Keratinocyte (primary cell): ENCODE results near the gene CBARP. TPM values are rescaled to one million over a fixed set of nuclear protein-coding genes. Genes with fewer than 3 reads are reported as not detected.

Experiments
- DNase-seq: peaks from one replicate; pipeline ENCODE4 v3.0.0-alpha.2; 2011; ENCODE audit warnings: low read depth, missing footprints, low spot score
- FAIRE-seq: peaks from 2 replicates; lab custom pipeline; 2011; peaks lifted over from hg19 to GRCh38; lab: Jason Lieb, UNC
- H2AFZ ChIP-seq: 2 replicates; pipeline ENCODE4 v1.6.0; 2012; ENCODE audit warnings: low read length, control low read depth, inconsistent platforms; ENCODE audit not compliant: control insufficient read depth
- H3K27ac ChIP-seq: 2 replicates; pipeline ENCODE4 v1.5.1; 2011; ENCODE audit warnings: low read length; ENCODE audit not compliant: control insufficient read depth, insufficient read depth
- H3K27me3 ChIP-seq: 3 replicates; pipeline ENCODE4 v1.6.0; 2011; ENCODE audit warnings: low read length; ENCODE audit not compliant: control insufficient read depth, insufficient read depth; ENCODE audit errors: extremely low read depth
- H3K36me3 ChIP-seq, 2 experiments: 2 replicates in 1 of 2; 3 replicates in 1 of 2; pipeline ENCODE4 v1.5.1; 2011; ENCODE audit warnings: low read length in 2 of 2, mild to moderate bottlenecking in 1 of 2; ENCODE audit not compliant: control insufficient read depth in 2 of 2, insufficient read depth in 2 of 2; ENCODE audit errors: extremely low read depth in 1 of 2
- H3K4me1 ChIP-seq: 3 replicates; pipeline ENCODE4 v1.5.1; 2011; ENCODE audit warnings: low read length; ENCODE audit not compliant: control insufficient read depth, insufficient read depth; ENCODE audit errors: extremely low read depth
- H3K4me2 ChIP-seq: 3 replicates; pipeline ENCODE4 v1.6.0; 2011; ENCODE audit warnings: low read depth, low read length; ENCODE audit not compliant: control insufficient read depth, insufficient read depth; ENCODE audit errors: extremely low read depth
- H3K4me3 ChIP-seq, 3 experiments: fragments of 200-600 bp in 1 of 3; sonication (generic) in 1 of 3; 2 replicates in 2 of 3; 3 replicates in 1 of 3; pipeline ENCODE4 v1.5.1; 2011 to 2016; ENCODE audit warnings: low read length in 3 of 3, mild to moderate bottlenecking in 3 of 3, control low read depth in 2 of 3, inconsistent platforms in 1 of 3, low read depth in 1 of 3, mixed read lengths in 1 of 3, mixed run types in 1 of 3, moderate library complexity in 1 of 3; ENCODE audit not compliant: control insufficient read depth in 2 of 3, insufficient read depth in 2 of 3; ENCODE audit errors: extremely low read depth in 1 of 3
- H3K79me2 ChIP-seq: 2 replicates; pipeline ENCODE4 v1.6.0; 2012; ENCODE audit warnings: low read length; ENCODE audit not compliant: control insufficient read depth, insufficient read depth
- H3K9ac ChIP-seq: 3 replicates; pipeline ENCODE4 v1.6.0; 2011; ENCODE audit warnings: low read length; ENCODE audit not compliant: control insufficient read depth, insufficient read depth; ENCODE audit errors: extremely low read depth
- H3K9me1 ChIP-seq: 3 replicates; pipeline ENCODE4 v1.6.0; 2011; ENCODE audit warnings: low read length; ENCODE audit not compliant: control insufficient read depth, insufficient read depth; ENCODE audit errors: extremely low read depth
- H3K9me3 ChIP-seq: 2 replicates; pipeline ENCODE4 v1.5.1; 2012; ENCODE audit warnings: low read depth, low read length; ENCODE audit not compliant: control insufficient read depth
- H4K20me1 ChIP-seq: 3 replicates; pipeline ENCODE4 v1.6.0; 2011; ENCODE audit warnings: low read length; ENCODE audit not compliant: control insufficient read depth, insufficient read depth; ENCODE audit errors: extremely low read depth
- EZH2 ChIP-seq: IDR thresholded peaks from one replicate; pipeline ENCODE4 v1.6.1; 2012; ENCODE audit warnings: inconsistent platforms, mild to moderate bottlenecking, low read length, moderate library complexity
- dilution Hi-C: fragments of 300-500 bp; cut with MboI; formaldehyde crosslinking; loops from one replicate; pipeline ENCODE4 v1.7.0; 2020; ENCODE audit warnings: low sequenced_read_pairs; ENCODE audit not compliant: extremely low pct_ligation_motif_present
- polyA plus RNA-seq, 5 experiments: library from polyadenylated mRNA; depleted of rRNA in 3 of 5; stranded (reverse) in 3 of 5; stranded (forward) in 1 of 5; unstranded in 1 of 5; fragments of >200 nt; gene quantifications; 1 replicate in 1 of 5; 2 replicates in 3 of 5; 3 replicates in 1 of 5; pipeline versions ENCODE4 v1.2.1 to v1.2.3, GENCODE V29; 2011 to 2012; ENCODE audit warnings: missing spikeins in 2 of 5, low read depth in 1 of 5, low replicate concordance in 1 of 5
- TF ChIP-seq, protein P1 (sequence below), 3 experiments: IDR thresholded peaks in 1 of 3; conservative IDR thresholded peaks in 1 of 3; optimal IDR thresholded peaks in 1 of 3; 2 replicates in 2 of 3; 3 replicates in 1 of 3; pipeline versions ENCODE3 to v1.5.1; 2011; ENCODE audit warnings: low read length in 3 of 3, mild to moderate bottlenecking in 3 of 3, moderate library complexity in 2 of 3, control low read depth in 1 of 3, inconsistent platforms in 1 of 3; ENCODE audit not compliant: insufficient read depth in 2 of 3; ENCODE audit errors: extremely low read depth in 1 of 3

The CBARP gene
- polyA plus RNA-seq, 1 donor (not counting 4 experiments of a cell fraction or from before 2014, with no cell fraction given): 0.93 TPM

DNA sequence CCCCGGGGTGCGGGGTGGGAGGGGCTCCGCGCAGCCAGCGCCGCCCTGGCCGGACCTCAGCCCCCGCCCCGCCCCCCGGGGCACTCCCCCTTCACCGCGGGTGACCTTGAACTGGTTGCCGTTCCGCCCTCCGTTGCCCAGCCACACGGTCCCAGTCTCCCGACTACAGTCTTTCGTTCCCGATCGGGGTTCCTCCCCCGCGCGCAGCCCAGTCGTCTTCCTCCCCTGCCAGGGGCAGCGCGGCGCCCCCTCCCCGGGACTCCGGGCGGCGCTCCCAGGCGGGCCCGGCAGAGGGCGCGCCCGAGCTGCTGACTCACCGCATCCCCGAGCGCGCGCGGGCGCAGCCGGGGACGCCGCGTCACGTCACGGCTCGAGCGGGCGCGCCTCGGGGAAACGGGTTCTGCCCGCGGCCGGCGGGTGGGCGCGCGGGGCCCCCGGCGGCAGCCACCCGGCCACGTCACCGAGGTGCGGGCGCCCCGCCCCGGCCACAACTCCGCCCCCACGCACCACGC lies 11.0 kb upstream of the CBARP start:
- H3K79me2 ChIP-seq: peaks cover 30% of the 10 kb centered on the region
- H3K9me3 ChIP-seq: no peaks in the 10 kb centered on the region
- H3K4me1 ChIP-seq: peaks cover 19% of the 10 kb centered on the region
- dilution Hi-C loops: no loop called here
- H3K9me1 ChIP-seq: no peaks in the 10 kb centered on the region
- peaks cover 5 to 10% of the 10 kb centered on the region in 2 experiments for H3K36me3 ChIP-seq
- no peaks in the 10 kb centered on the region for H3K27me3 ChIP-seq
- FAIRE-seq (no peak), DNase-seq (no peak)
- TF ChIP-seq EZH2: no peak
- TF ChIP-seq, protein P1, sequence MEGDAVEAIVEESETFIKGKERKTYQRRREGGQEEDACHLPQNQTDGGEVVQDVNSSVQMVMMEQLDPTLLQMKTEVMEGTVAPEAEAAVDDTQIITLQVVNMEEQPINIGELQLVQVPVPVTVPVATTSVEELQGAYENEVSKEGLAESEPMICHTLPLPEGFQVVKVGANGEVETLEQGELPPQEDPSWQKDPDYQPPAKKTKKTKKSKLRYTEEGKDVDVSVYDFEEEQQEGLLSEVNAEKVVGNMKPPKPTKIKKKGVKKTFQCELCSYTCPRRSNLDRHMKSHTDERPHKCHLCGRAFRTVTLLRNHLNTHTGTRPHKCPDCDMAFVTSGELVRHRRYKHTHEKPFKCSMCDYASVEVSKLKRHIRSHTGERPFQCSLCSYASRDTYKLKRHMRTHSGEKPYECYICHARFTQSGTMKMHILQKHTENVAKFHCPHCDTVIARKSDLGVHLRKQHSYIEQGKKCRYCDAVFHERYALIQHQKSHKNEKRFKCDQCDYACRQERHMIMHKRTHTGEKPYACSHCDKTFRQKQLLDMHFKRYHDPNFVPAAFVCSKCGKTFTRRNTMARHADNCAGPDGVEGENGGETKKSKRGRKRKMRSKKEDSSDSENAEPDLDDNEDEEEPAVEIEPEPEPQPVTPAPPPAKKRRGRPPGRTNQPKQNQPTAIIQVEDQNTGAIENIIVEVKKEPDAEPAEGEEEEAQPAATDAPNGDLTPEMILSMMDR (optimal IDR thresholded peaks at IDR 0.05 in 1 of 3, IDR thresholded peaks at IDR 0.05 in 1 of 3, conservative IDR thresholded peaks at IDR 0.05 in 1 of 3; ENCODE audit: extremely low read depth in 1 of 3, insufficient read depth in 2 of 3, low read length in 3 of 3): peak; percentile 56 to 69 (median 56)
- H3K4me2 ChIP-seq: no peak overlapping the region
- no peaks in the 10 kb centered on the region for H4K20me1 ChIP-seq
- no peak overlapping the region for H2AFZ ChIP-seq
- peak overlapping the region; percentile 76 for H3K27ac ChIP-seq
- peak overlapping the region; percentile 52 to 85 (median 59) for H3K4me3 ChIP-seq
- H3K9ac ChIP-seq: peak overlapping the region; percentile 80

- no peaks in the 10 kb centered on the region for H3K9me1 ChIP-seq
- dilution Hi-C loops: no loop called here
- no peaks in the 10 kb centered on the region for H4K20me1 ChIP-seq
- no peaks in the 10 kb centered on the region for H3K27me3 ChIP-seq
- peak within 1 kb of the TSS; percentile 80 for H3K9ac ChIP-seq
- peak within 1 kb of the TSS; percentile 52 to 85 (median 59) for H3K4me3 ChIP-seq
- peak within 1 kb of the TSS; percentile 76 for H3K27ac ChIP-seq
- no peaks in the 10 kb centered on the region for H3K9me3 ChIP-seq
- FAIRE-seq (no peak), DNase-seq (no peak)
- H3K4me2 ChIP-seq: peak within 1 kb of the TSS; percentile 16
- H3K36me3 ChIP-seq: peaks cover 1 to 5% of the 10 kb centered on the region in 2 experiments
- no peak for TF ChIP-seq EZH2
- TF ChIP-seq, protein P1 (optimal IDR thresholded peaks at IDR 0.05 in 1 of 3, IDR thresholded peaks at IDR 0.05 in 1 of 3, conservative IDR thresholded peaks at IDR 0.05 in 1 of 3; ENCODE audit: extremely low read depth in 1 of 3, insufficient read depth in 2 of 3, low read length in 3 of 3): peak in 1 of 3 experiments; percentile 42
- H3K79me2 ChIP-seq: peaks cover 27% of the 10 kb centered on the region
- no peak within 1 kb of the TSS for H2AFZ ChIP-seq
- peaks cover 17% of the 10 kb centered on the region for H3K4me1 ChIP-seq
Measured at GRCh38 chr19:1248139-1248785, 10.5 kb upstream of the CBARP start, which contains the start of gene MIDN. Gene MIDN, plus strand, starts transcription at chr19:1248583. Its CDS starts 1,714 bp downstream, at chr19:1250297.
